H1 (cell line): ENCODE results near the gene TNFRSF1A. TPM values are rescaled to one million over a fixed set of nuclear protein-coding genes. Genes with fewer than 3 reads are reported as not detected.

Source experiments
- BCL11A ChIP-seq, 2 experiments: IDR thresholded peaks; one replicate each; pipeline ENCODE4 v1.6.1; 2011; ENCODE audit warnings: low read depth in 2 of 2, low read length in 2 of 2, mild to moderate bottlenecking in 2 of 2
- CTBP2 ChIP-seq: IDR thresholded peaks from 2 replicates; pipeline ENCODE4 v1.7.0; 2011; ENCODE audit warnings: borderline replicate concordance, mild to moderate bottlenecking, moderate library complexity, mixed read lengths, low read length; ENCODE audit not compliant: insufficient read depth, insufficient read length
- GABPA ChIP-seq: IDR thresholded peaks from 2 replicates; pipeline ENCODE4 v1.6.1; 2011; ENCODE audit warnings: mild to moderate bottlenecking, low read length, moderate library complexity, borderline replicate concordance; ENCODE audit not compliant: insufficient read depth
- RFX5 ChIP-seq: IDR thresholded peaks from 2 replicates; pipeline ENCODE4 v1.6.1; 2011; ENCODE audit warnings: low read depth, low read length, improper control_type of control experiment, borderline replicate concordance
- SP1 ChIP-seq: IDR thresholded peaks from 2 replicates; pipeline ENCODE4 v1.6.1; 2011; ENCODE audit warnings: low read depth, low read length
- polyA plus RNA-seq, 7 experiments: library from polyadenylated mRNA; depleted of rRNA in 3 of 7; stranded (reverse) in 5 of 7; unstranded in 2 of 7; fragments of >200 nt in 5 of 7; fragments of 200-250 nt in 2 of 7; gene quantifications; 1 replicate in 5 of 7; 2 replicates in 1 of 7; 4 replicates in 1 of 7; pipeline versions ENCODE4 v1.2.1 to v1.2.3, GENCODE V29; 2011 to 2013; ENCODE audit warnings: missing spikeins in 2 of 7, mixed read lengths in 2 of 7
- total RNA-seq: library from RNA; stranded (reverse); fragmentation: NEBNext Ultra II Directional; extraction: Animal tissue kit (Norgen Biotek cat#: 25700); gene quantifications from 2 replicates; pipeline ENCODE4 v1.2.1, GENCODE V29; 2021
- TF ChIP-seq, protein P1 (sequence below): IDR thresholded peaks from 2 replicates; pipeline ENCODE4 v1.6.1; 2012; ENCODE audit warnings: inconsistent platforms
- TF ChIP-seq, protein P2 (sequence below): IDR thresholded peaks from 2 replicates; pipeline ENCODE4 v1.6.1; 2012; ENCODE audit warnings: inconsistent platforms

Gene TNFRSF1A
- total and polyA plus RNA-seq, 2 of the 8 experiments (the other 6 are each of a cell fraction or from before 2014, with no cell fraction given), result 28.7 to 42.1 TPM

DNA sequence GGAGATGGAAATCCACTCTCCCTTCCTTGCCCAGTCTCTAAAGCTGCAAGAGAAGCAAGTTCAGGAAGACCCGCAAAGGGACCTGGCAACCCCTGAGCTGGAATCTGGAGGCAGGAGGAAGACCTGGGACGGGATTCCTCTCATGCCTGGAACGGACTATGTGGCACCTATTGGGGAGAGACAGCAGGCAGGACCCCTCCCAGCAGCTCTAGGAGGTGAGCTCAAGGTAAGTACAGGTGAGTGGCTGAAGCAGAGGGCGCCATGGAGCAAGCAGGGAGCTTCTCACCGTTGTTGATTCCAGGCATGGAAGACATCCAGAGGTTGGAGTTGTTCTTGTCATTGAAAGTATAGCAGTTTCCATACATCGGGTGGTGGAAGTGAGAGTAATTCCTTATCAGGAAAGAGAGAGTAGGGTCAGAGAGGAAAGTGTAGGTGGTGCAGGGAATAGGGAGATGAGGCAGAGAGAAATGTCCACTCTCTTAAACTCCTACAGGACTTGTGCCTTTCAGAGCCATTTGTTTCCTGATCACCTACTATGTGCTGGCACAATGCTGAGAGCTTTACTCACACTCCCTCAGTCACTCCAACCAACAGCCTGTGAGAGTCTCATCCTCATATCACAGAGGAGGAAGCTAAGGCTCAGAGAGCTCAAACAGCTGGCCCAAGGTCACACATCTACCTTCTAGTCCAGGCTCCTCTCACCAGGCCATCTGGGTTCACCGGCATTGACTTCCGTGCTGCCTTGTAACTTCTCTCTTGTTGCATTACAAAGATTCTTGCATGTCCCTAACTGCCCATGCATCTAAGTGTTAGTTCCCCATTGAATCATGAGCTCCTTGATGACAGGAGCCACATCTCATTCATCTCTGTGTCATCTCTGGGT, 13.9 kb upstream of the TNFRSF1A start (continued):
- TF ChIP-seq, protein P1, sequence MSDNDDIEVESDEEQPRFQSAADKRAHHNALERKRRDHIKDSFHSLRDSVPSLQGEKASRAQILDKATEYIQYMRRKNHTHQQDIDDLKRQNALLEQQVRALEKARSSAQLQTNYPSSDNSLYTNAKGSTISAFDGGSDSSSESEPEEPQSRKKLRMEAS, result peak; percentile 27; the same call in 1 of the 2 replicates
- TF ChIP-seq CTBP2, result no peak
- TF ChIP-seq, protein P2, sequence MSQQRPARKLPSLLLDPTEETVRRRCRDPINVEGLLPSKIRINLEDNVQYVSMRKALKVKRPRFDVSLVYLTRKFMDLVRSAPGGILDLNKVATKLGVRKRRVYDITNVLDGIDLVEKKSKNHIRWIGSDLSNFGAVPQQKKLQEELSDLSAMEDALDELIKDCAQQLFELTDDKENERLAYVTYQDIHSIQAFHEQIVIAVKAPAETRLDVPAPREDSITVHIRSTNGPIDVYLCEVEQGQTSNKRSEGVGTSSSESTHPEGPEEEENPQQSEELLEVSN, result 0 out of 2 replicates have a peak, but pooled peaks have one; percentile 14
- TF ChIP-seq RFX5, result peak; percentile 58; the same call in 1 of the 2 replicates
- peak; percentile 94 for TF ChIP-seq SP1
- peak; percentile 61; the same call in 1 of the 2 replicates for TF ChIP-seq GABPA
- TF ChIP-seq BCL11A (IDR thresholded peaks at IDR 0.05; ENCODE audit: low read depth in 2 of 2, low read length in 2 of 2), result no peak
